ENCODE results near the gene PPCDC.

DNA sequence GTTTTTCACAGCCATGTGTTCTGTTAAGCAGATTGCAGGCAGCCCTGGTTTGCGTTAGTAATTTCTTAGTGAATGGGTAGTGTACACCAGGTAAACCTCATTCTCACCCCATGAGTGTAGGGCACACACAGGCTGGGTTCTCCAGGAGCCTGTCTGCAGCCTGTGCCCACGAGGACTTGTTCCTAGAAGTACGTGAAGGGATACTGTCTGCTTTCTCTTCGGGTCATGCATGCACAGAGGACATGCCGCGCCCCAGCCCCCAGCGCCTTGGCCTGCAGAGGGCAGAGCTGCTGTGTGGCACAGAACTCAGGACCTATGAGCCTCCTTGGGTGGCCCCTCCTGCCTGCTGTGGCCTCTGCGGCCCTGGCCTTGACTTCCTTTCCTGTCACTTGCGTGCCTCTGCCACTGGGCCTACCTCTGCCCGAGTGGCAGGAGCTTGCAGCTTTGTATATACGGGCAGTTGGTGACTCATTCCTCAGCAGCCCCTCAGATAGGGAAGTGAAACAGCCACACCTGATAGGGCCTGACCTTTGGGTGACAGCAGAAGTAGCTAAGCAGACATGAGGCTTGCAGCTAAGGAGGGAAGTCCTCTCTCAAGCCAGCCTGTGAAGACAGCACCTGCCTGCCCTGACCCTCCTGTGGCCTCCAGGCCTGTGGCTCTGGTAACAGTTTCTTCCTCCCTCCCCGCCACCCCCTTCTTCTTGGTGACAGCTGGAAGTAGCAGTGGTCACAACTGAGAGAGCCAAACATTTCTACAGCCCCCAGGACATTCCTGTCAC lies 19.5 kb downstream of the PPCDC start:
- TF ChIP-seq POLR2A (IDR thresholded peaks at IDR 0.05) (peak in 1 of 2 donors; percentile 56), CTCF (IDR thresholded peaks at IDR 0.05) (peak; percentile 68 to 81 (median 76))
